HepG2 (cell line): ENCODE data around the gene HS3ST5. TPM values are rescaled to one million over a fixed set of nuclear protein-coding genes. Genes with fewer than 3 reads are reported as not detected.

Experiments used
- ETV5 ChIP-seq: IDR thresholded peaks from 2 replicates; pipeline ENCODE4 v1.6.1; 2018; ENCODE audit warnings: missing biosample characterization, missing genetic modification reagents, inconsistent platforms, borderline replicate concordance
- HOXD1 ChIP-seq: sonication (generic); formaldehyde crosslinking; IDR thresholded peaks from 2 replicates; pipeline ENCODE4 v1.5.0; 2020; ENCODE audit warnings: missing genetic modification reagents
- ISL2 ChIP-seq: sonication (generic); formaldehyde crosslinking; IDR thresholded peaks from 2 replicates; pipeline ENCODE4 v1.5.0; 2020; ENCODE audit warnings: missing genetic modification reagents
- JARID2 ChIP-seq: sonication (generic); formaldehyde crosslinking; IDR thresholded peaks from 2 replicates; pipeline ENCODE4 v1.8.1; 2023; ENCODE audit warnings: missing genetic modification reagents, inconsistent platforms; ENCODE audit not compliant: insufficient replicate concordance
- MED13 ChIP-seq: sonication (generic); formaldehyde crosslinking; IDR thresholded peaks from 2 replicates; pipeline ENCODE4 v1.5.0; 2020; ENCODE audit warnings: missing genetic modification reagents
- MYNN ChIP-seq: sonication (generic); formaldehyde crosslinking; IDR thresholded peaks from 2 replicates; pipeline ENCODE4 v1.4.0; 2020; ENCODE audit warnings: mild to moderate bottlenecking, low read depth, missing genetic modification reagents
- PLRG1 ChIP-seq: fragments of 450-650 bp; conservative IDR thresholded peaks from 2 replicates; pipeline ENCODE4 v1.6.1; 2016
- REXO4 ChIP-seq: sonication (generic); formaldehyde crosslinking; IDR thresholded peaks from 2 replicates; pipeline ENCODE4 v1.8.0; 2022; ENCODE audit warnings: missing genetic modification reagents, mild to moderate bottlenecking, borderline replicate concordance
- SP1 ChIP-seq, 2 experiments: fragments of 450-650 bp in 1 of 2; sonication (generic) in 1 of 2; formaldehyde crosslinking in 1 of 2; IDR thresholded peaks; 2 replicates each; pipeline versions ENCODE4 v1.4.0 to v1.6.1; 2016 to 2020; ENCODE audit warnings: missing genetic modification reagents in 1 of 2
- TBL1XR1 ChIP-seq: fragments of 150-350 bp; IDR thresholded peaks from 2 replicates; pipeline ENCODE4 v1.6.1; 2014; ENCODE audit warnings: borderline replicate concordance, low read length; ENCODE audit not compliant: partially characterized antibody
- TCF7 ChIP-seq: sonication (generic); IDR thresholded peaks from 2 replicates; pipeline ENCODE4 v1.6.1; 2016; ENCODE audit warnings: antibody characterized with exemption, low read depth
- ZMYM4 ChIP-seq: sonication (generic); formaldehyde crosslinking; IDR thresholded peaks from 2 replicates; pipeline ENCODE4 v1.8.1; 2023; ENCODE audit warnings: mild to moderate bottlenecking, missing genetic modification reagents
- ZNF335 ChIP-seq: sonication (generic); formaldehyde crosslinking; IDR thresholded peaks from 2 replicates; pipeline ENCODE4 v1.4.0; 2020; ENCODE audit warnings: missing genetic modification reagents
- ZNF670 ChIP-seq: sonication (generic); formaldehyde crosslinking; IDR thresholded peaks from 2 replicates; pipeline ENCODE4 v1.8.0; 2022; ENCODE audit warnings: mild to moderate bottlenecking, missing genetic modification reagents, borderline replicate concordance
- ZNF709 ChIP-seq: sonication (generic); formaldehyde crosslinking; IDR thresholded peaks from 2 replicates; pipeline ENCODE4 v1.5.0; 2020; ENCODE audit warnings: mild to moderate bottlenecking, missing genetic modification reagents
- ZNF761 ChIP-seq: sonication (generic); formaldehyde crosslinking; conservative IDR thresholded peaks from 2 replicates; pipeline ENCODE4 v1.4.0; 2020; ENCODE audit warnings: mild to moderate bottlenecking, missing genetic modification reagents
- ZNF766 ChIP-seq: sonication (generic); formaldehyde crosslinking; IDR thresholded peaks from 2 replicates; pipeline ENCODE4 v1.5.0; 2020; ENCODE audit warnings: missing genetic modification reagents, borderline replicate concordance
- ZNF768 ChIP-seq: sonication (generic); formaldehyde crosslinking; IDR thresholded peaks from 2 replicates; pipeline ENCODE4 v1.4.0; 2020; ENCODE audit warnings: missing genetic modification reagents
- polyA plus RNA-seq, 8 experiments: library from polyadenylated mRNA; depleted of rRNA in 3 of 8; stranded (reverse) in 7 of 8; unstranded in 1 of 8; fragments of >200 nt; fragmentation: Illumina TruSeq in 4 of 8; extraction: Trizol in 4 of 8; gene quantifications; 2 replicates each; pipeline versions ENCODE4 v1.2.1 to v1.2.3, GENCODE V29; 2011 to 2016; ENCODE audit warnings: low read depth in 4 of 8, missing spikeins in 1 of 8, mixed read lengths in 1 of 8; ENCODE audit not compliant: insufficient read depth in 1 of 8
- total RNA-seq, 5 experiments: library from RNA; depleted of rRNA; stranded (reverse); fragments of >200 nt; fragmentation: Illumina TruSeq; extraction: Trizol; gene quantifications; 2 replicates each; pipeline ENCODE4 v1.2.3, GENCODE V29; 2016; ENCODE audit warnings: low read depth in 1 of 5
- TF ChIP-seq, protein P1 (sequence below): sonication (generic); formaldehyde crosslinking; IDR thresholded peaks from 2 replicates; pipeline ENCODE4 v1.4.0; 2020; ENCODE audit warnings: missing genetic modification reagents
- TF ChIP-seq, protein P2 (sequence below): sonication (generic); formaldehyde crosslinking; IDR thresholded peaks from 2 replicates; pipeline ENCODE4 v1.8.0; 2022; ENCODE audit warnings: missing genetic modification reagents, mild to moderate bottlenecking, moderate library complexity, borderline replicate concordance
- TF ChIP-seq, protein P3 (sequence below): sonication (generic); formaldehyde crosslinking; IDR thresholded peaks from 2 replicates; pipeline ENCODE4 v1.4.0; 2020; ENCODE audit warnings: low read depth, mild to moderate bottlenecking, missing genetic modification reagents
- TF ChIP-seq, protein P4 (sequence below): sonication (generic); formaldehyde crosslinking; IDR thresholded peaks from 2 replicates; pipeline ENCODE4 v1.4.0; 2020; ENCODE audit warnings: mild to moderate bottlenecking, missing genetic modification reagents

The HS3ST5 gene
- total and polyA plus RNA-seq, 2 of the 13 experiments (the other 11 are each of a cell fraction or from before 2014, with no cell fraction given), result 1.1 to 1.6 TPM

DNA sequence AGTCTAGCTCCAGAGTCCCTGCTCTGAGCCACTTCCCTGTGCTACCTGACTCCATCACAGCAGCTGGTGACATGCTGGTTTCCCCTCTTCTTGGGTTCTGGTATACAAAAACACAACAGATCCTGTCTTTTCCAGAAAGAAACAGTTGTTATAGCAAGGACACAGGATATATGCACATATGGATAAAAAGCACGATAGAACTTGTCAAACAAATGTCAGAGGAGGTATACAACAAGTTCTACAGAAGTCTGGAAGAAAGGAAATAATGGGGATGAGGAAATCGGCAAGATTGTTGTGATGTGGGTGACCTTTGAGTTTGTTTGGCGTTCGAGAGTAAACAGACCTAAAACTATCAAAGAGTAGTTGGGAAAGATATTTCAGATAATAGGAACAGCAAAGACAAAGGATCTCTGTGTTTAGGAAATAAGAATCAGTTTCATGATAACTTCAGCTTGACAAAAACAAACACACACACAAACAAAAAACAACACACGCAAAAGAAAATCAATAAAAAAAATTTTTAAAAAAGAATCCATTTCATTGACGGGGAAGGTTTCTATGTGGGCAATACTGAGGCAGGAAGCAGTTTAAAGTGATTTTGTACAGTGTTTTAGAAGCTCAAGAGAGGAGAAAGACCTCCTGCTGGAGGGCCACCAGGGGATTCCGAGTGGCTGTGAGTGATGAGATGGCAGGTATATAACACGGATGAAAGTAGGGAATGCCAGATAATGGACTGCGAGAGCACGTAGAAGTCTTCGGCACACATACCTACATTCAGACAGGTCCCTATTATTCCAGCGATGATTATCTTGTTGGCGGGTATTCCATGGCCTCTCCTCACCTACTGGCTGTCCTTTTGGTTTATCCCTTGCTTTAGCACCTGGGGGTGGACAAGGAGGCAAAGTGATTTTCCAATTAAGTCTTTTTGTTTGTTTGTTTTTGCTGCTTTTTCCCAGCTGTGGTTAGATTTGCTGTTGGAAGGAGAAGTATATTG is 174.9 kb downstream of the HS3ST5 start (continued):
- TF ChIP-seq, protein P1, sequence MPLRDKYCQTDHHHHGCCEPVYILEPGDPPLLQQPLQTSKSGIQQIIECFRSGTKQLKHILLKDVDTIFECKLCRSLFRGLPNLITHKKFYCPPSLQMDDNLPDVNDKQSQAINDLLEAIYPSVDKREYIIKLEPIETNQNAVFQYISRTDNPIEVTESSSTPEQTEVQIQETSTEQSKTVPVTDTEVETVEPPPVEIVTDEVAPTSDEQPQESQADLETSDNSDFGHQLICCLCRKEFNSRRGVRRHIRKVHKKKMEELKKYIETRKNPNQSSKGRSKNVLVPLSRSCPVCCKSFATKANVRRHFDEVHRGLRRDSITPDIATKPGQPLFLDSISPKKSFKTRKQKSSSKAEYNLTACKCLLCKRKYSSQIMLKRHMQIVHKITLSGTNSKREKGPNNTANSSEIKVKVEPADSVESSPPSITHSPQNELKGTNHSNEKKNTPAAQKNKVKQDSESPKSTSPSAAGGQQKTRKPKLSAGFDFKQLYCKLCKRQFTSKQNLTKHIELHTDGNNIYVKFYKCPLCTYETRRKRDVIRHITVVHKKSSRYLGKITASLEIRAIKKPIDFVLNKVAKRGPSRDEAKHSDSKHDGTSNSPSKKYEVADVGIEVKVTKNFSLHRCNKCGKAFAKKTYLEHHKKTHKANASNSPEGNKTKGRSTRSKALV (CRISPR knock-in tag), result no peak
- TF ChIP-seq, protein P2, sequence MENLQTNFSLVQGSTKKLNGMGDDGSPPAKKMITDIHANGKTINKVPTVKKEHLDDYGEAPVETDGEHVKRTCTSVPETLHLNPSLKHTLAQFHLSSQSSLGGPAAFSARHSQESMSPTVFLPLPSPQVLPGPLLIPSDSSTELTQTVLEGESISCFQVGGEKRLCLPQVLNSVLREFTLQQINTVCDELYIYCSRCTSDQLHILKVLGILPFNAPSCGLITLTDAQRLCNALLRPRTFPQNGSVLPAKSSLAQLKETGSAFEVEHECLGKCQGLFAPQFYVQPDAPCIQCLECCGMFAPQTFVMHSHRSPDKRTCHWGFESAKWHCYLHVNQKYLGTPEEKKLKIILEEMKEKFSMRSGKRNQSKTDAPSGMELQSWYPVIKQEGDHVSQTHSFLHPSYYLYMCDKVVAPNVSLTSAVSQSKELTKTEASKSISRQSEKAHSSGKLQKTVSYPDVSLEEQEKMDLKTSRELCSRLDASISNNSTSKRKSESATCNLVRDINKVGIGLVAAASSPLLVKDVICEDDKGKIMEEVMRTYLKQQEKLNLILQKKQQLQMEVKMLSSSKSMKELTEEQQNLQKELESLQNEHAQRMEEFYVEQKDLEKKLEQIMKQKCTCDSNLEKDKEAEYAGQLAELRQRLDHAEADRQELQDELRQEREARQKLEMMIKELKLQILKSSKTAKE (CRISPR knock-in tag), result no peak; the same call in 1 of the 2 replicates
- TF ChIP-seq TBL1XR1 (peak; percentile 54), ZNF768 (CRISPR knock-in tag) (no peak), ZNF766 (CRISPR knock-in tag) (peak; percentile 10; the same call in 1 of the 2 replicates), JARID2 (CRISPR knock-in tag) (peak; percentile 37), ETV5 (CRISPR knock-in tag) (peak; percentile 95), MED13 (CRISPR knock-in tag) (peak; percentile 96), PLRG1 (no peak), ZMYM4 (CRISPR knock-in tag) (no peak; the same call in 1 of the 2 replicates), ZNF709 (no peak), ZNF670 (CRISPR knock-in tag) (no peak), ZNF335 (CRISPR knock-in tag) (no peak), SP1 (IDR thresholded peaks at IDR 0.05) (no peak), SP1 (CRISPR knock-in tag; IDR thresholded peaks at IDR 0.05) (no peak), REXO4 (CRISPR knock-in tag) (no peak), MYNN (0 out of 2 replicates have a peak, but pooled peaks have one; percentile 33), TCF7 (peak; percentile 100), ZNF761 (no peak), ISL2 (CRISPR knock-in tag) (peak; percentile 99), HOXD1 (CRISPR knock-in tag) (peak; percentile 91; the same call in 1 of the 2 replicates)
- TF ChIP-seq, protein P3, sequence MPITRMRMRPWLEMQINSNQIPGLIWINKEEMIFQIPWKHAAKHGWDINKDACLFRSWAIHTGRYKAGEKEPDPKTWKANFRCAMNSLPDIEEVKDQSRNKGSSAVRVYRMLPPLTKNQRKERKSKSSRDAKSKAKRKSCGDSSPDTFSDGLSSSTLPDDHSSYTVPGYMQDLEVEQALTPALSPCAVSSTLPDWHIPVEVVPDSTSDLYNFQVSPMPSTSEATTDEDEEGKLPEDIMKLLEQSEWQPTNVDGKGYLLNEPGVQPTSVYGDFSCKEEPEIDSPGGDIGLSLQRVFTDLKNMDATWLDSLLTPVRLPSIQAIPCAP (CRISPR knock-in tag), result no peak
- TF ChIP-seq, protein P4, sequence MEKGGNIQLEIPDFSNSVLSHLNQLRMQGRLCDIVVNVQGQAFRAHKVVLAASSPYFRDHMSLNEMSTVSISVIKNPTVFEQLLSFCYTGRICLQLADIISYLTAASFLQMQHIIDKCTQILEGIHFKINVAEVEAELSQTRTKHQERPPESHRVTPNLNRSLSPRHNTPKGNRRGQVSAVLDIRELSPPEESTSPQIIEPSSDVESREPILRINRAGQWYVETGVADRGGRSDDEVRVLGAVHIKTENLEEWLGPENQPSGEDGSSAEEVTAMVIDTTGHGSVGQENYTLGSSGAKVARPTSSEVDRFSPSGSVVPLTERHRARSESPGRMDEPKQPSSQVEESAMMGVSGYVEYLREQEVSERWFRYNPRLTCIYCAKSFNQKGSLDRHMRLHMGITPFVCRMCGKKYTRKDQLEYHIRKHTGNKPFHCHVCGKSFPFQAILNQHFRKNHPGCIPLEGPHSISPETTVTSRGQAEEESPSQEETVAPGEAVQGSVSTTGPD (CRISPR knock-in tag), result no peak
